Sigmoid colon (tissue), 7 donors: ENCODE measurements around the gene NKAIN4. TPM values are rescaled to one million over a fixed set of nuclear protein-coding genes. Genes with fewer than 3 reads are reported as not detected.

ENCODE experiments used
- DNase-seq: peaks from one replicate; pipeline ENCODE4 v3.0.0-alpha.2; 2019
- H3K27ac ChIP-seq, 4 donors: fragments of 200-600 bp; sonication (generic); one replicate each; pipeline ENCODE4 v1.5.1; 2016 to 2019; ENCODE audit warnings: mild to moderate bottlenecking in 1 of 4
- H3K27me3 ChIP-seq, 3 donors: fragments of 200-600 bp; sonication (generic); one replicate each; pipeline ENCODE4 v1.5.1; 2019; ENCODE audit warnings: mild to moderate bottlenecking in 1 of 3
- H3K36me3 ChIP-seq, 4 donors: fragments of 200-600 bp; sonication (generic); one replicate each; pipeline ENCODE4 v1.5.1; 2016 to 2019
- H3K4me1 ChIP-seq, 4 donors: fragments of 200-600 bp; sonication (generic); one replicate each; pipeline ENCODE4 v1.5.1; 2017 to 2019
- H3K4me3 ChIP-seq, 4 donors: fragments of 200-600 bp; sonication (generic); one replicate each; pipeline ENCODE4 v1.5.1; 2017 to 2019; ENCODE audit warnings: mild to moderate bottlenecking in 2 of 4, moderate library complexity in 1 of 4
- H3K9me3 ChIP-seq, 4 donors: fragments of 200-600 bp in 3 of 4; sonication (generic) in 3 of 4; one replicate each; pipeline versions ENCODE4 v1.5.1 to v1.6.1; 2013 to 2019
- EP300 ChIP-seq, 4 donors: sonication (generic); formaldehyde crosslinking; IDR thresholded peaks; one replicate each; pipeline ENCODE4 v1.6.1; 2017; ENCODE audit warnings: antibody characterized with exemption in 4 of 4
- POLR2A ChIP-seq, 2 donors: fragments of 450-650 bp; IDR thresholded peaks; one replicate each; pipeline ENCODE4 v1.6.1; 2016; ENCODE audit warnings: antibody characterized with exemption in 2 of 2, mild to moderate bottlenecking in 2 of 2, moderate library complexity in 2 of 2
- POLR2AphosphoS5 ChIP-seq, 4 donors: sonication (generic); formaldehyde crosslinking; IDR thresholded peaks; one replicate each; pipeline ENCODE4 v1.6.1; 2017; ENCODE audit warnings: antibody characterized with exemption in 4 of 4
- WGBS, 2 donors: extraction: QIAGEN DNeasy Blood & Tissue Kit; methylation state at CpG; one replicate each; pipeline ENCODE4 v1.1.7; 2013; 5-methylcytosine and 5-hydroxymethylcytosine counted together
- intact Hi-C: fragments of 100-400 bp; cut with DNase I; formaldehyde crosslinking; loops from one replicate; pipeline ENCODE4 v1.15.1; 2023
- polyA plus RNA-seq, 3 donors: library from polyadenylated mRNA; stranded (reverse); fragments of 200-250 nt; gene quantifications; one replicate each; pipeline ENCODE4 v1.2.3, GENCODE V29; 2013
- total RNA-seq, 4 donors: library from RNA; depleted of rRNA; stranded (reverse); fragments of >200 nt; gene quantifications; one replicate each; pipeline ENCODE4 v1.1.0, GENCODE V29; 2016
- TF ChIP-seq, protein P1 (sequence below), 4 experiments: fragments of 450-650 bp in 3 of 4; fragments of 200-600 bp in 1 of 4; IDR thresholded peaks; one replicate each; pipeline ENCODE4 v1.5.1; 2016 to 2019; ENCODE audit warnings: antibody characterized with exemption in 4 of 4, mild to moderate bottlenecking in 3 of 4, moderate library complexity in 2 of 4
- donor health status: healthy with polysubstance abuse.
- donor health status: Bipolar disorder and iron deficiency.
- donor health status: healthy.

NKAIN4 gene
- total and polyA plus RNA-seq, 7 donors = 0.33 to 4.4 (median 0.95) TPM; not detected in 2

DNA sequence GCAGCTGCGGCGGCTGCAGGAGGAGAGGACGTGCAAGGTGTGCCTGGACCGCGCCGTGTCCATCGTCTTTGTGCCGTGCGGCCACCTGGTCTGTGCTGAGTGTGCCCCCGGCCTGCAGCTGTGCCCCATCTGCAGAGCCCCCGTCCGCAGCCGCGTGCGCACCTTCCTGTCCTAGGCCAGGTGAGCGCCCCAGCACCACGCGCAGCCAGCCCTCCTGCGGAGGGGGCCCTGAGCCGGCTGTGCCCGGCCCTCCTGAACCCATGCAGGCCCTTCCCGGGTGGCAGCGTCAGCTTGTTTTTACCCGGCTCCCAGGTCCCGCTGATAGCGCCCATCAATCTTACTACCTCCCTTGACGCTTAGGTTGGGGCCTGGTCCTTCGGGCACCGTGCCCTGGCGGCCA lies 14.8 kb downstream of the NKAIN4 start:
- Histone ChIP-seq H3K27ac (no peak overlapping the region), H3K27me3 (peaks cover 0 to 25% (median 9%) of the 10 kb centered on the region in 3 donors), H3K4me3 (no peak overlapping the region), H3K4me1 (no peaks in the 10 kb centered on the region), H3K36me3 (no peaks in the 10 kb centered on the region), H3K9me3 (no peaks in the 10 kb centered on the region)
- WGBS, 2 donors = 90 to 92% methylated on average over 30 of the region's 30 CpGs
- no peak for DNase-seq
- intact Hi-C loops = no loop called here
- no peak for TF ChIP-seq POLR2A (IDR thresholded peaks at IDR 0.05)
- TF ChIP-seq, protein P1, sequence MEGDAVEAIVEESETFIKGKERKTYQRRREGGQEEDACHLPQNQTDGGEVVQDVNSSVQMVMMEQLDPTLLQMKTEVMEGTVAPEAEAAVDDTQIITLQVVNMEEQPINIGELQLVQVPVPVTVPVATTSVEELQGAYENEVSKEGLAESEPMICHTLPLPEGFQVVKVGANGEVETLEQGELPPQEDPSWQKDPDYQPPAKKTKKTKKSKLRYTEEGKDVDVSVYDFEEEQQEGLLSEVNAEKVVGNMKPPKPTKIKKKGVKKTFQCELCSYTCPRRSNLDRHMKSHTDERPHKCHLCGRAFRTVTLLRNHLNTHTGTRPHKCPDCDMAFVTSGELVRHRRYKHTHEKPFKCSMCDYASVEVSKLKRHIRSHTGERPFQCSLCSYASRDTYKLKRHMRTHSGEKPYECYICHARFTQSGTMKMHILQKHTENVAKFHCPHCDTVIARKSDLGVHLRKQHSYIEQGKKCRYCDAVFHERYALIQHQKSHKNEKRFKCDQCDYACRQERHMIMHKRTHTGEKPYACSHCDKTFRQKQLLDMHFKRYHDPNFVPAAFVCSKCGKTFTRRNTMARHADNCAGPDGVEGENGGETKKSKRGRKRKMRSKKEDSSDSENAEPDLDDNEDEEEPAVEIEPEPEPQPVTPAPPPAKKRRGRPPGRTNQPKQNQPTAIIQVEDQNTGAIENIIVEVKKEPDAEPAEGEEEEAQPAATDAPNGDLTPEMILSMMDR (IDR thresholded peaks at IDR 0.05) = no peak
- TF ChIP-seq POLR2AphosphoS5 (IDR thresholded peaks at IDR 0.05) = no peak
- no peak for TF ChIP-seq EP300 (IDR thresholded peaks at IDR 0.05)

DNA sequence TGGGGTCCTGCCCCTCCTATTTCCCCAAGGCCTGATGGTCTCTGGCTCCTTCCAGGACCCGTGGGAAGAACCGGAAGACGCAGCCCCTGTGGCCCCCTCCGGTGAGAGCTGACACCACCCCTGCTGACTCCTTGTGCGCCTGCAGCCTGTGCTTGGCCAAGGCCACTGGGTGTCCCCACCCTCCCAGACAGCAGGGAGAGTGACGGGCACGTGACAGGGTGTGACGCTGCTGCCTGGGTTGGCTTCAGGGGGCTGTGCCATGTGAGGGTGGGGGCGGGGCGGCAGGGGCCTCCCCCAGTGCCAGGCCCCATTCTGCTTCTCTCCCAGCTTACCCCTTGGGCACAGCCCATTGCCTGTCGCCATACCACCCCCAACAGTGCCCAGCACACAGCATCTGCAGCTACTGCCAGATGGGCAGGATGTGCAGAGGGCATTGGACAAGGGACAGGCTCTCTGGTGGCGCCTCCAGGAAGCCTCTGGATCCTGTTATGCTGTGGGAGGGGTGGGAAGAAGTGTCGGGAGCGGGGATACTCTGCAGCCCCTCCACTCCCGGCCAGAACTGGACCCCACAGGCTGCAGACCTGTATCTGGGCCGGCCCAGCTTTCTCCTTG lies 15.6 kb downstream of the NKAIN4 start:
- Histone ChIP-seq H3K9me3 (no peaks in the 10 kb centered on the region), H3K36me3 (no peaks in the 10 kb centered on the region), H3K4me1 (no peaks in the 10 kb centered on the region), H3K27ac (no peak overlapping the region), H3K27me3 (peaks cover 0 to 33% (median 9%) of the 10 kb centered on the region in 3 donors), H3K4me3 (no peak overlapping the region)
- TF ChIP-seq EP300 (IDR thresholded peaks at IDR 0.05) (no peak), POLR2AphosphoS5 (IDR thresholded peaks at IDR 0.05) (no peak), POLR2A (IDR thresholded peaks at IDR 0.05) (no peak)
- TF ChIP-seq, protein P1 (IDR thresholded peaks at IDR 0.05) = no peak
- 32 to 46% methylated on average over 16 of the region's 16 CpGs for WGBS, 2 donors
- DNase-seq = no peak
- intact Hi-C loops = no loop called here

GRCh38 chr20:63238031-63238430 lies 16.2 kb downstream of the NKAIN4 start:
- Histone ChIP-seq H3K27me3 (peaks cover 0 to 39% (median 9%) of the 10 kb centered on the region in 3 donors), H3K4me3 (no peak overlapping the region), H3K27ac (no peak overlapping the region), H3K4me1 (no peaks in the 10 kb centered on the region), H3K36me3 (no peaks in the 10 kb centered on the region), H3K9me3 (no peaks in the 10 kb centered on the region)
- intact Hi-C loops = no loop called here
- 64 to 74% methylated on average over 10 of the region's 10 CpGs for WGBS, 2 donors
- TF ChIP-seq EP300 (IDR thresholded peaks at IDR 0.05) = no peak
- TF ChIP-seq, protein P1 (IDR thresholded peaks at IDR 0.05) = no peak
- TF ChIP-seq POLR2A (IDR thresholded peaks at IDR 0.05) = no peak
- TF ChIP-seq POLR2AphosphoS5 (IDR thresholded peaks at IDR 0.05) = no peak
- no peak for DNase-seq

- peaks cover 0 to 47% (median 9%) of the 10 kb centered on the region in 3 donors for H3K27me3 ChIP-seq
- no peaks in the 10 kb centered on the region for H3K9me3 ChIP-seq
- intact Hi-C loops = no loop called here
- H3K36me3 ChIP-seq = no peaks in the 10 kb centered on the region
- DNase-seq = no peak
- H3K4me3 ChIP-seq = no peak overlapping the region
- 82 to 88% methylated on average over 26 of the region's 26 CpGs for WGBS, 2 donors
- no peak overlapping the region for H3K27ac ChIP-seq
- TF ChIP-seq, protein P1 (IDR thresholded peaks at IDR 0.05) = no peak
- TF ChIP-seq POLR2A (IDR thresholded peaks at IDR 0.05) = no peak
- TF ChIP-seq POLR2AphosphoS5 (IDR thresholded peaks at IDR 0.05) = no peak
- TF ChIP-seq EP300 (IDR thresholded peaks at IDR 0.05) = no peak
- H3K4me1 ChIP-seq = no peaks in the 10 kb centered on the region
These were observed 18.0 kb downstream of the NKAIN4 start for GRCh38 chr20:63236116-63236837.
